Measurements from ENCODE around the gene POMT1. TPM values are rescaled to one million over a fixed set of nuclear protein-coding genes. Genes with fewer than 3 reads are reported as not detected.

The POMT1 gene
- total RNA-seq, 1 experiment from 2014 or later, result 58.0 TPM

- H3K4me1 ChIP-seq (ENCODE audit: control insufficient read depth, insufficient read depth, low read length), result no peaks in the 10 kb centered on the region
- POLR2A ChIA-PET, result no interaction called here
- no peak for ATAC-seq
Measured at GRCh38 chr9:131516930-131517329, 14.2 kb downstream of the POMT1 start.

DNA sequence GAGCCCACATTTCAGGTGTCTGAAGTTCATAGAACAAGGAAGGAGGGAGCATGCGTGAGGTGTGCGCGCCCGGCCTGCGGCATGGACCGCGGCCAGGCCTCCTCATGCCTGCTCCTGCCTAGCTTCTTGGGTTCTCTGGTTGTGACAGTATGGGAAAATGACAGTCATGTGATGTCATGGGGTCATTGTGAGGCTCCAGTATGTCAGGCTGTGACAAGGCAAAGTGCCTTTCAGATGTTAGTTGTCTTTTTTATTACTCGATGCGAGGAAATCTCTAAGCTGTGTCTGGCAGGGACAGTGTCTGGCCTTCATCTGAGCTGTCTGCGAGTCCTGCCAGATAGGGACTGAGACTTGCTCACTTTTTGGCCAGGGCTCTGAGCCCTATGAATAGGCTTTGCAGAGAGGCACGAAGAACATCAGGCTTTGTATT is 15.1 kb downstream of the POMT1 start:
- Histone ChIP-seq H3K27ac (ENCODE audit: low read length) (no peak overlapping the region), H3K9me3 (ENCODE audit: control insufficient read depth, insufficient read depth, low read depth, low read length) (no peaks in the 10 kb centered on the region), H3K27me3 (ENCODE audit: control insufficient read depth, insufficient read depth, low read length) (no peaks in the 10 kb centered on the region), H3K4me1 (ENCODE audit: control insufficient read depth, insufficient read depth, low read length) (no peaks in the 10 kb centered on the region), H3K4me3 (ENCODE audit: low read depth in 2 of 2, low read length in 2 of 2) (no peak overlapping the region), H3K36me3 (ENCODE audit: control insufficient read depth, insufficient read depth, low read length) (no peaks in the 10 kb centered on the region; the same call in 1 of the 2 replicates)
- no peak for DNase-seq (ENCODE audit: low read depth, low spot score)
- POLR2A ChIA-PET, result no interaction called here
- ATAC-seq, result no peak
- CTCF ChIA-PET, result no interaction called here
- in situ Hi-C loops (cut with HindIII; ENCODE audit: low pct_unique_long_range_greater_than_20kb, low sequenced_read_pairs) (no loop called here), intact Hi-C loops (cut with micrococcal nuclease; ENCODE audit: unreplicated experiment) (no loop called here)
- TF ChIP-seq POLR2AphosphoS5 (IDR thresholded peaks at IDR 0.05; ENCODE audit: low read depth, low read length), result no peak
- TF ChIP-seq TCF7L2 (IDR thresholded peaks at IDR 0.05; ENCODE audit: low read depth, low read length), result no peak
- no peak for TF ChIP-seq REST (IDR thresholded peaks at IDR 0.05; ENCODE audit: insufficient read depth in 1 of 2, low read depth in 2 of 2, low read length in 1 of 2)
- TF ChIP-seq SIN3A (IDR thresholded peaks at IDR 0.05; ENCODE audit: borderline replicate concordance, insufficient read depth, low read depth, low read length), result no peak
- no peak for TF ChIP-seq CTCF (IDR thresholded peaks at IDR 0.05)
- no TSS peak for BruUV-seq (replicated peaks)

More at GRCh38 chr9:131516930-131517329, 14.2 kb downstream of the POMT1 start:
- DNase-seq (ENCODE audit: low read depth, low spot score), result no peak
- no TSS peak for BruUV-seq (replicated peaks)
- CTCF ChIA-PET, result no interaction called here
- in situ Hi-C loops (cut with HindIII; ENCODE audit: low pct_unique_long_range_greater_than_20kb, low sequenced_read_pairs) (no loop called here), intact Hi-C loops (cut with micrococcal nuclease; ENCODE audit: unreplicated experiment) (no loop called here)
- Histone ChIP-seq H3K36me3 (ENCODE audit: control insufficient read depth, insufficient read depth, low read length) (no peaks in the 10 kb centered on the region; the same call in 1 of the 2 replicates), H3K9me3 (ENCODE audit: control insufficient read depth, insufficient read depth, low read depth, low read length) (no peaks in the 10 kb centered on the region), H3K27ac (ENCODE audit: low read length) (no peak overlapping the region), H3K4me3 (ENCODE audit: low read depth in 2 of 2, low read length in 2 of 2) (no peak overlapping the region), H3K27me3 (ENCODE audit: control insufficient read depth, insufficient read depth, low read length) (no peaks in the 10 kb centered on the region)
- no peak for TF ChIP-seq POLR2AphosphoS5 (IDR thresholded peaks at IDR 0.05; ENCODE audit: low read depth, low read length)
- no peak for TF ChIP-seq TCF7L2 (IDR thresholded peaks at IDR 0.05; ENCODE audit: low read depth, low read length)
- TF ChIP-seq SIN3A (IDR thresholded peaks at IDR 0.05; ENCODE audit: borderline replicate concordance, insufficient read depth, low read depth, low read length), result no peak
- no peak for TF ChIP-seq CTCF (IDR thresholded peaks at IDR 0.05)
- no peak for TF ChIP-seq REST (IDR thresholded peaks at IDR 0.05; ENCODE audit: insufficient read depth in 1 of 2, low read depth in 2 of 2, low read length in 1 of 2)
